ENCODE measurements around the gene DTX2.
"Not testable (repeated sequence)": the region's sequence is repeated elsewhere in the genome, so short reads cannot be mapped to it uniquely, and the experiment has no call there.

Gene DTX2

GRCh38 chr7:76445577-76446008 is 15.9 kb upstream of the DTX2 start:
- DNase-seq = peak; percentile 0 to 48

- DNase-seq = not testable (repeated sequence)
Observed at GRCh38 chr7:76457017-76457416, 4.5 kb upstream of the DTX2 start.

- DNase-seq = not testable (repeated sequence)
Observed at GRCh38 chr7:76458504-76458903, 3.0 kb upstream of the DTX2 start.

- not testable (repeated sequence) for DNase-seq
Observed at GRCh38 chr7:76460767-76461166, 742 bp upstream of the DTX2 start.

GRCh38 chr7:76462271-76462882 is 868 bp downstream of the DTX2 start:
- DNase-seq = not testable (repeated sequence)

- DNase-seq = not testable (repeated sequence)
Observed at GRCh38 chr7:76464959-76465358, 3.5 kb downstream of the DTX2 start.

GRCh38 chr7:76465950-76466349 is 4.4 kb downstream of the DTX2 start:
- not testable (repeated sequence) for DNase-seq

- not testable (repeated sequence) for DNase-seq
Observed at GRCh38 chr7:76467743-76468404, 6.4 kb downstream of the DTX2 start.

GRCh38 chr7:76471556-76472221 is 10.2 kb downstream of the DTX2 start:
- not testable (repeated sequence) for DNase-seq

GRCh38 chr7:76473097-76473496 is 11.6 kb downstream of the DTX2 start:
- not testable (repeated sequence) for DNase-seq

- not testable (repeated sequence) for DNase-seq
Observed at GRCh38 chr7:76476280-76476679, 14.8 kb downstream of the DTX2 start.

GRCh38 chr7:76476742-76477474 is 15.4 kb downstream of the DTX2 start:
- DNase-seq = not testable (repeated sequence)

- DNase-seq = not testable (repeated sequence)
Observed at GRCh38 chr7:76479628-76480027, 18.1 kb downstream of the DTX2 start.

- DNase-seq = not testable (repeated sequence)
Observed at GRCh38 chr7:76480403-76481253, 19.1 kb downstream of the DTX2 start.

- DNase-seq = not testable (repeated sequence)
Observed at GRCh38 chr7:76482660-76483059, 21.2 kb downstream of the DTX2 start.

GRCh38 chr7:76483081-76483480 is 21.6 kb downstream of the DTX2 start:
- not testable (repeated sequence) for DNase-seq

- not testable (repeated sequence) for DNase-seq
Observed at GRCh38 chr7:76484456-76484855, 22.9 kb downstream of the DTX2 start.

GRCh38 chr7:76485822-76486610 is 24.5 kb downstream of the DTX2 start:
- not testable (repeated sequence) for DNase-seq

GRCh38 chr7:76486618-76487017 is 25.1 kb downstream of the DTX2 start:
- DNase-seq = not testable (repeated sequence)

- DNase-seq = not testable (repeated sequence)
Observed at GRCh38 chr7:76487969-76488368, 26.5 kb downstream of the DTX2 start.

- DNase-seq = not testable (repeated sequence)
Observed at GRCh38 chr7:76492139-76492538, 30.6 kb downstream of the DTX2 start.

Data from NCI-H446 (cell line).